Kidney epithelial cell (primary cell): ENCODE measurements around the gene RAD51B. TPM values are rescaled to one million over a fixed set of nuclear protein-coding genes. Genes with fewer than 3 reads are reported as not detected.

ENCODE experiments used
- DNase-seq: peaks from one replicate; pipeline ENCODE4 v3.0.0-alpha.2; 2010; ENCODE audit warnings: low read depth
- H3K27me3 ChIP-seq: 2 replicates; pipeline ENCODE4 v1.6.0; 2011; ENCODE audit warnings: low read length; ENCODE audit not compliant: control insufficient read depth, insufficient read depth
- H3K36me3 ChIP-seq: 2 replicates; pipeline ENCODE4 v1.5.1; 2011; ENCODE audit warnings: low read length; ENCODE audit not compliant: control insufficient read depth, insufficient read depth
- H3K4me3 ChIP-seq: 2 replicates; pipeline ENCODE4 v1.5.1; 2011; ENCODE audit warnings: low read depth, mild to moderate bottlenecking, control low read depth, low read length
- total RNA-seq: library from RNA; depleted of rRNA; stranded (reverse); fragments of >200 nt; gene quantifications from 2 replicates; pipeline ENCODE4 v1.2.3, GENCODE V29; 2015
- TF ChIP-seq, protein P1 (sequence below): IDR thresholded peaks from 2 replicates; pipeline ENCODE4 v1.5.1; 2011; ENCODE audit warnings: mild to moderate bottlenecking, moderate library complexity, low read length, control low read depth, inconsistent platforms; ENCODE audit not compliant: insufficient read depth, poor library complexity, severe bottlenecking

The RAD51B gene
- total RNA-seq, 1 donor from 2014 or later, result 9.5 TPM

DNA sequence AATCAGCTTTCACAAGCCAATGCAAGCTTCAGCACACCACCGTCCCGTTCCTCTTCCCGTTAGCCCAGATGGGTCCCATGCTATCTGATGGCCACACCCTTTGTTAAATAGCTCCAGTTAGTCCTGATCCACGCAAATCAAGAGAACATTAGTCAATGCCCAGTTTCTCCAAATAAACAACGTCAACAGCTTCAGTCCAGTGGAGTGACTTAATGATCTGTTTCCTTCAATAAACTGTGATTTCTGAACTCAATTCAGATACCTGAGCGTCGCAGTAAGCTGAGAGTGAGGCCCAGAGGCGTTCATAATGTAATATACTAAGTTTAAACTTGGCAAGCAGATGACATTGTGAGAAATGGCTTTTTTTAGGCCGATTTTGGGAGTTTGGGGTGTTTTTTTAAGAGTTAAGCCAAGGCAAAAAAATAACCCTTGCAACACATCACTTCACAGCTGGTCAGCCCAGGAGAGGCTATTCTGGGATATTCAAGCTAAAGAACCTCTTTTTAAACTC lies 861.0 kb downstream of the RAD51B start:
- DNase-seq, result no peak

DNA sequence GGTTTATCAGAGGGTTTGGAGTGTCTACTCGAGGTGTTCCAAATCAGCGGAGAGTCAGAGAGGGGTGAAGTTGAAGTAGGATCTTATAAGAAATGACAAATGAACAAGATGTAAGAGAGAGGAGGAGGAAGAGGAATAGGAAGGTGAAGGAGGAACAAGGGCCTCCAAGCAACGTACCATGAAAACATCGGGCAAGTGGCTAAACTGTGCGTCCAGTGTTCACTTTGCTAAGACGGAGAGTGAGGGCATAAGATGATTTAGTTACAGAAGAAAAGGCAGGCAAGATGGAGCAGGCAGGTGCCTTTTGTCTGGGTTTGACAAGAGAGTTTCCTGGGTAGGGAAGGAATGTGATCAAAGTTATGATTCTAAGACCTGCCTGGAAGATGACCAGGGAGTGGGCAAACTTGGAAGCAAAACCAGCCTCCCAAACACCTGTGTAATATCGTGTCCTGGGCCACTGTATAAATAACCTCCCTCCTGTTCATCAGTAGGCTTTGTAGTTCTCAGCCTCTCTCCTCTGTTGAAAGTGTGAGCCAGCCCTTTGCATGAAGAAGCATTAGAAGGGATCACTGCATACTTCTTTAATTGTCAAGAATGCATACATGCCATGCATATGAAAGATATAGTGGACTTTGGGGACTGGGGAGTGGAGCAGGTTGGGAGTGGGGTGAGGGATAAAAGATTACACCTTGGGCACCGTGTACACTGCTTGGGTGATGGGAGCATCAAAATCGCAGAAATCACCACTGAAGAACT lies 861.9 kb downstream of the RAD51B start:
- no peaks in the 10 kb centered on the region for H3K36me3 ChIP-seq
- H3K27me3 ChIP-seq, result no peaks in the 10 kb centered on the region
- no peak overlapping the region for H3K4me3 ChIP-seq
- DNase-seq, result no peak
- TF ChIP-seq, protein P1, sequence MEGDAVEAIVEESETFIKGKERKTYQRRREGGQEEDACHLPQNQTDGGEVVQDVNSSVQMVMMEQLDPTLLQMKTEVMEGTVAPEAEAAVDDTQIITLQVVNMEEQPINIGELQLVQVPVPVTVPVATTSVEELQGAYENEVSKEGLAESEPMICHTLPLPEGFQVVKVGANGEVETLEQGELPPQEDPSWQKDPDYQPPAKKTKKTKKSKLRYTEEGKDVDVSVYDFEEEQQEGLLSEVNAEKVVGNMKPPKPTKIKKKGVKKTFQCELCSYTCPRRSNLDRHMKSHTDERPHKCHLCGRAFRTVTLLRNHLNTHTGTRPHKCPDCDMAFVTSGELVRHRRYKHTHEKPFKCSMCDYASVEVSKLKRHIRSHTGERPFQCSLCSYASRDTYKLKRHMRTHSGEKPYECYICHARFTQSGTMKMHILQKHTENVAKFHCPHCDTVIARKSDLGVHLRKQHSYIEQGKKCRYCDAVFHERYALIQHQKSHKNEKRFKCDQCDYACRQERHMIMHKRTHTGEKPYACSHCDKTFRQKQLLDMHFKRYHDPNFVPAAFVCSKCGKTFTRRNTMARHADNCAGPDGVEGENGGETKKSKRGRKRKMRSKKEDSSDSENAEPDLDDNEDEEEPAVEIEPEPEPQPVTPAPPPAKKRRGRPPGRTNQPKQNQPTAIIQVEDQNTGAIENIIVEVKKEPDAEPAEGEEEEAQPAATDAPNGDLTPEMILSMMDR, result no peak

More for the DNA sequence above, 861.0 kb downstream of the RAD51B start:
- Histone ChIP-seq H3K27me3 (no peaks in the 10 kb centered on the region), H3K4me3 (no peak overlapping the region), H3K36me3 (no peaks in the 10 kb centered on the region)
- TF ChIP-seq, protein P1, result no peak

DNA sequence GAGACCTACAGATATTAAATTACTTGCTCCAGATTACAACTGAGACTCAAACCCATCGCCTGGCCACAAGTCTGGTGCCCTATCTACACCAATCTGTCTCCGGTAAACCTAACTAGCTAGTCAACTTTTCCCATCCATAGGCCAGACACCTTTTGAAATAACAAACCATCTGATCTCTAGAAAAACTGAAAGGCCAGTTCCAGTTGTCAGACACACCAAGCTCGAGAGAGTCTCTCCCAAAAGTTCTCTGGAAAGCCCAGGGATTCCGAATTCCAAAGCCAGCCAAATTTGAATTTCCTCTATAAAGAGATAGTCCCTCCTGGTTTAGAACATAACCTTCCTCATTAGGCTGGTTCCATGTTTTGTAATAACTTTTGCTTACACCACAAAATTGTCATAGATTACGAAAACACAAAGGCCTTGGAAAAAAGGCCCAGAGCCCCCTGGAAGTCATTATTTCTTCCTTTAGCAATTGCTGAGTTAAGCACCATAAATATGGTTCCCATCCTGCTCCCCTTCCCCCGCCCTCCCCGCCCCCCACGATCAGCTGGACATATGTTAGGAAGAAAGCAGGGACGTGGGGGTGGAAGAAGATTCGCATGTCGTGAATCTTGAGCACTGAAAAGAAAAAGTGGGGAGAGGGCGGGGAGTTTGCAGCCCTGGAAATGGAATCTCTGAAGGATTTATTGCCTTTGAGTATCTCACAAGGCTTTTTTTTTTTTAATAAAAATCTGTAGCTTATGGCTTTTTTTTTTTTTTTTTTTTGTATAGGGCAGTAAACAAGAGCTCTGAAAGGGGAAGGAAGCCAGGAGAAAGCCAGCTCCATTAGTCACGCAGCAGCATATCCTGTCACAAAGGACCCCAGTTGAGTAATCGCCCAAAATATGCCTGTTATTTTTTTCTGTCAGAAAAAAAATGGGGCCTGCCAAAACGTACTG lies 862.9 kb downstream of the RAD51B start:
- Histone ChIP-seq H3K36me3 (no peaks in the 10 kb centered on the region), H3K27me3 (no peaks in the 10 kb centered on the region), H3K4me3 (no peak overlapping the region)
- peak; percentile 62 for DNase-seq
- TF ChIP-seq, protein P1, result no peak

DNA sequence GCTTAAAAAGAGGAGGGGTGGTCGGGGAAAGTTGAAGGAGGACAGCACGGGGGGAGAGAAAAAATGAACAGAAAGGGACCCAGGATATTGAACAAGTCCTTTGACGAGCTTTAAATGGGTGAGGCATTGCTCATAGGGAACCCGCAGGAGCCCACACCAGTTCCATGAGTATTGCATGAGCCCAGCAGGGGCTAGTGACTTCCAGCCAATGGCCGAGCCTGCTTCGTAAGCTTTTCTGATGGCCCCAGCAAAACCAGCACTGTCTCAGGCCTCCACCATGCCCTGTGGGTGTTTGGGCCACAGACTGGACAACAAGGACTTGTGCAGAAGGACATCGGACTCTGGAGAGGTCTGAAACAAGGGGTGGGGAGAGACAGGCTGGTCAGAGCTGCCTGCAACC lies 863.7 kb downstream of the RAD51B start:
- TF ChIP-seq, protein P1, result no peak
- no peaks in the 10 kb centered on the region for H3K36me3 ChIP-seq
- DNase-seq, result no peak

DNA sequence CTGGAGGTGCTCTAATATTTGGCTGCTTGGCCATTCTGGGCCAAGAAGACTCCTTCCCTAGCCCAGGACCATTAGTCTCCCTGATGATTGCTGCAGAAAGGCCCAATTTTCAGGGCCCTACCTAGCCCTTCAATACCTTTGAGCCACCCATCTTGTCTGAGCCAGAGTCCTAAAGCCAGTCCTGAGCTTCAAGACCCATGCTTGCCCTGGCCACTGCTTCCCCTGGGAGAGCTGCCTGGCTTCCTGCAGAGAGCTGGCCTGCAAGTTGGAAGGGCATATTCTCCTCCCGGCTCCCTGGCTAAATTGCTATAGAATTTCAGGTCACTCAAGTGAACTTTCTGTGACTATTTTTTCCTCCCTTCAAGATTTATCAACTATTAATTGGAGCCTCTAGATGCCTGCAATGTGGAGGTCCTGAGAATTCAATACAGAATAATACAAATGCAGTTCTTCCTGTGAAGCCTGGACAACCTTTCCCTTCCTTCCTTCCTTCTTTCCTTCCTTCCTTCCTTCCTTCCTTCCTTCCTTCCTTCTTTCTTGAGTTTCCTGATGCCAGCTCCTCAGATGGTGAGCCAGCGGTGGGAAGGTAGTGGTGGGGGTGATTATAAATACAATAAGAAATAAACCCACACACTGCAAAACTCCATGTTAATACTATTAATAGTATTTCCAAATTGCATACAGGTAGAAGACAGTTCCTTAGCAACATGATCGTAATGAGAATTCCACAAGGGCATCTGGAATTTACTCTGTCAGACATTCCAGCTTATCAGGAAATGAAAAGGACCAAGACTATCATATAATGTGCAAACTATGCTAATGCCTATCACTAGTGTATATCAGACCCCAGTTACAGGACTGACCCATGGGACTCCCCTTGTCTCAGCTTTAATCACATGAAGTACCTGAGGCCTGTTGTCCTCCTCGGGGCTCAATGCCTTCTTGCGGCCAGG lies 865.2 kb downstream of the RAD51B start:
- H3K36me3 ChIP-seq, result no peaks in the 10 kb centered on the region
- H3K4me3 ChIP-seq, result no peak overlapping the region
- H3K27me3 ChIP-seq, result no peaks in the 10 kb centered on the region
- DNase-seq, result no peak
- TF ChIP-seq, protein P1, result no peak

More for the DNA sequence above, 863.7 kb downstream of the RAD51B start:
- H3K27me3 ChIP-seq, result no peaks in the 10 kb centered on the region
- no peak overlapping the region for H3K4me3 ChIP-seq
